AG04450 (cell line): ENCODE measurements around the gene HCFC1. TPM values are rescaled to one million over a fixed set of nuclear protein-coding genes. Genes with fewer than 3 reads are reported as not detected.

Source experiments
- CTCF ChIA-PET: fragments of 300-600, 350-600 bp; formaldehyde crosslinking; extraction: SDS; loops from one replicate; lab custom pipeline; 2022; ENCODE audit warnings: antibody characterized with exemption, inconsistent platforms; lab: Charles Lee
- POLR2A ChIA-PET: fragments of 350-600 bp; formaldehyde crosslinking; extraction: SDS; loops from one replicate; lab custom pipeline; 2021; ENCODE audit warnings: antibody characterized with exemption, inconsistent platforms; lab: Yijun Ruan, JAX
- DNase-seq: peaks from one replicate; pipeline ENCODE4 v3.0.0-alpha.2; 2011; ENCODE audit warnings: low read depth, low spot score
- H3K27ac ChIP-seq: one replicate; pipeline ENCODE4 v1.5.1; 2012; ENCODE audit warnings: low read depth, low read length, control low read depth
- H3K27me3 ChIP-seq: one replicate; pipeline ENCODE4 v1.6.0; 2012; ENCODE audit warnings: low read length; ENCODE audit not compliant: control insufficient read depth, insufficient read depth
- H3K4me3 ChIP-seq: 2 replicates; pipeline ENCODE4 v1.5.1; 2011; ENCODE audit warnings: mild to moderate bottlenecking, low read depth, low read length, control low read depth
- H3K9me3 ChIP-seq: 2 replicates; pipeline ENCODE4 v1.5.1; 2012; ENCODE audit warnings: low read length; ENCODE audit not compliant: control insufficient read depth, insufficient read depth
- polyA plus RNA-seq: library from polyadenylated mRNA; depleted of rRNA; stranded (reverse); fragments of >200 nt; gene quantifications from 2 replicates; pipeline ENCODE4 v1.2.3, GENCODE V29; 2011
- TF ChIP-seq, protein P1 (sequence below): IDR thresholded peaks from 2 replicates; pipeline ENCODE4 v1.5.1; 2011; ENCODE audit warnings: low read depth, low read length, control low read depth, inconsistent platforms

HCFC1 gene
- polyA plus RNA-seq, 1 experiment = 2.7 TPM

DNA sequence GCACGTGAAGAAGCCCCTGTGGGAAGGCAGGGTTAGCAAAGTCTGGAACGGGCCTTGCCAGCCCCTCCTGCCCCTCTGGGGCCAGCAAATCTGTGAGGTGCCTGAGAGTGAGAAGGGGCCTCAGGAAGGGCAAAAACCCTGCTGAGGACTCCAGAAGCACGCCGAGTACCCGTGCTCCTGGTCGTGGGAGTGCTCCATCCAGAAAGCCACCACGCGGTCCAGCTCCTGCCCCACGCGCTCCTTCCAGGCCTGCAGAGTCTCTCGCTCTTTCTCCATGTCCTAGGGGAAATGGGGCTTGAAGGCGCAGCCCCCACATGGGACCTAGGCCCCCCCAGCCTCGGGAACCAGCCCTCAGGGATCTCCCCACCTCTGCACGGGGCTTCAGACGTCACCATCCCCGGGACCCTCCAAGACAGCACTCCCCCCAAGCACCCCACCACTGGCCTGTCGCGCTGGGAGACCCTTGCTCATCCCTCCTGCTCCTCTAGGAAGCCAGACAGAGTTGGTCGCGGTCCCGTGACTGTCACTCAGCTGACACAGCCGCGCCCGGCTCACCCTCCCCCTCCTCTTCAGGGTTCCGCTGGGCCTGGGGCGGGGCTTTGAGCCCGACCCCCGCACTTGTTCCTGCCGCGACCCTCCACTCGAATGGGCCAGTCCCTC, 27.3 kb downstream of the HCFC1 start, which contains the start of gene RENBP:
TSS of gene RENBP (minus strand) at position 504 of the 660 bp plus-strand sequence. CDS start at position 471, 33 bp downstream.
- Histone ChIP-seq H3K9me3 (no peaks in the 10 kb centered on the region), H3K27me3 (no peaks in the 10 kb centered on the region), H3K27ac (no peak within 1 kb of the TSS), H3K4me3 (no peak within 1 kb of the TSS)
- TF ChIP-seq, protein P1, sequence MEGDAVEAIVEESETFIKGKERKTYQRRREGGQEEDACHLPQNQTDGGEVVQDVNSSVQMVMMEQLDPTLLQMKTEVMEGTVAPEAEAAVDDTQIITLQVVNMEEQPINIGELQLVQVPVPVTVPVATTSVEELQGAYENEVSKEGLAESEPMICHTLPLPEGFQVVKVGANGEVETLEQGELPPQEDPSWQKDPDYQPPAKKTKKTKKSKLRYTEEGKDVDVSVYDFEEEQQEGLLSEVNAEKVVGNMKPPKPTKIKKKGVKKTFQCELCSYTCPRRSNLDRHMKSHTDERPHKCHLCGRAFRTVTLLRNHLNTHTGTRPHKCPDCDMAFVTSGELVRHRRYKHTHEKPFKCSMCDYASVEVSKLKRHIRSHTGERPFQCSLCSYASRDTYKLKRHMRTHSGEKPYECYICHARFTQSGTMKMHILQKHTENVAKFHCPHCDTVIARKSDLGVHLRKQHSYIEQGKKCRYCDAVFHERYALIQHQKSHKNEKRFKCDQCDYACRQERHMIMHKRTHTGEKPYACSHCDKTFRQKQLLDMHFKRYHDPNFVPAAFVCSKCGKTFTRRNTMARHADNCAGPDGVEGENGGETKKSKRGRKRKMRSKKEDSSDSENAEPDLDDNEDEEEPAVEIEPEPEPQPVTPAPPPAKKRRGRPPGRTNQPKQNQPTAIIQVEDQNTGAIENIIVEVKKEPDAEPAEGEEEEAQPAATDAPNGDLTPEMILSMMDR = no peak
- DNase-seq = no peak
- ChIA-PET CTCF (interaction anchor here (1.3 kb wide), 1 partner anchor 17 kb away, joined by 3 read pairs; no protein-coding TSS in a partner anchor), POLR2A (no interaction called here)

DNA sequence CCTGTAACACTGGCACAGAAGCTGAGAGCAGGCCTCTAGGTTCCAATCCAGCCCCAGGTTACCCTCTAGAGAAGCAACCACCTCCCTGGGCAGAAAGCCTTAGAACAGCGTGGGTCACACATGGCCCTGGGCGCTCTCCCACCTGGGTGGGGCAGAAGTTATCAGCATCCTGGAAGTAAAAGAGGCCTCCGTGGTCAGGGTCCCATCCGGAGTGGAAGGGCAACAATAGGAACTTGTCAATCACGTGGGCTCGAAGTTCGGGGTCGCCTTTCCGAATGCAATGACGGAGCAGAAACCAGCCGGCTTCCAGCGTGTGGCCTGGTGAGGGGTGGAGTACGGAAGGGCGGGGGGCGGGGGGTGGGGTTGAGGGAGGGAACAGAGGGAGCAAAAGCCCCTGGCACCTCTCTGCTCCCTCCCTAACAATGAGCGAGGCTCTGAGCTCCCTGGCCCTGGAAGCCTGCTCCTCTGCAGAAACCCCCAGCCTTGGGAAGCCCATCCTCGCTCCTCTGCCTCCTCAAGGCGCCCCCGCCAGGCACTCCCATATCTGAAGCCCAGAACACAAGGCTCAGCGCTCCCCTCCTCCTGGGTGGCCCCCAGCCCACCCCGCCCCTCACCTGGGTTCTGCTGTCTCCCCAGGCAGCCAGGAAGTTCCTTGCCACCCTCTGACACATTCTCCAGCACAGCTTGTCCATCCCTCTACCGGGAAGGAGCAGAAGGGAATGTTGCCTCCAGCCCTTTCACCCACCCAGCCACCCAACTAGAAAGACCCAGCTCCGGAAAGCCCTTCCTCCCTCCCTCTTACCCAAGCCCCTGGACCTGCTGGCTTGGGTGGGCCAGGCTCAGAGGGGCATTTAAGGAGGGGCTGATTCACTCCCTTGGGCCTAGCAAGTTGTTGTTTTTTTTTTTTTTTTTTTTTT, 30.0 kb downstream of the HCFC1 start:
- no peak overlapping the region for H3K27ac ChIP-seq
- no peak for DNase-seq
- H3K4me3 ChIP-seq = no peak overlapping the region
- TF ChIP-seq, protein P1 = no peak
- H3K9me3 ChIP-seq = no peaks in the 10 kb centered on the region
- ChIA-PET POLR2A (no interaction called here), CTCF (interaction anchor here (0.7 to 0.8 kb wide), 2 partner anchors 18 to 480 kb away, joined by 3 to 4 read pairs; no protein-coding TSS in a partner anchor)
- no peaks in the 10 kb centered on the region for H3K27me3 ChIP-seq

DNA sequence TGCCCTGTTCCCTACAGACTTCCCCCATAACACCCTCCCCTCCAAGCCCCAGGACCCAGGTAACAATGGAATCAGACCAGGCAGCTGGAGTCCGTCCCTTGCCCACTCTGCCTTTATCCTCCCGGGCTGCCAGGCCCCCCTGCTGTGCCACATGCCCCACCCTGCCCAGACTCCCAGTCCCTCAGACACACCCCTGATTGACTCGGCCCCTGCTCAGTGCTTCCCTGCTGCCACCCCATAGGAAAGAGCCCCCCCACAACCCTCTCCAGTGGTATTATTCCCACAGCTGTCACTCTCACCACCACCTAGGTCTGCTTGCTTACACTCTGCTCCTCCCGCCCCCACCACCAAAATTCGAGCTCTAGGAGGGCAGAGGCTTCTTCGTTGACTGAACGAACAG, 32.0 kb downstream of the HCFC1 start:
- no peaks in the 10 kb centered on the region for H3K27me3 ChIP-seq
- TF ChIP-seq, protein P1 = no peak
- ChIA-PET POLR2A (no interaction called here), CTCF (interaction anchor here (0.6 to 1.6 kb wide), 2 partner anchors 9 to 470 kb away, joined by 3 to 4 read pairs; no protein-coding TSS in a partner anchor)
- DNase-seq = no peak
- H3K9me3 ChIP-seq = no peaks in the 10 kb centered on the region
- H3K4me3 ChIP-seq = no peak overlapping the region
- H3K27ac ChIP-seq = no peak overlapping the region

DNA sequence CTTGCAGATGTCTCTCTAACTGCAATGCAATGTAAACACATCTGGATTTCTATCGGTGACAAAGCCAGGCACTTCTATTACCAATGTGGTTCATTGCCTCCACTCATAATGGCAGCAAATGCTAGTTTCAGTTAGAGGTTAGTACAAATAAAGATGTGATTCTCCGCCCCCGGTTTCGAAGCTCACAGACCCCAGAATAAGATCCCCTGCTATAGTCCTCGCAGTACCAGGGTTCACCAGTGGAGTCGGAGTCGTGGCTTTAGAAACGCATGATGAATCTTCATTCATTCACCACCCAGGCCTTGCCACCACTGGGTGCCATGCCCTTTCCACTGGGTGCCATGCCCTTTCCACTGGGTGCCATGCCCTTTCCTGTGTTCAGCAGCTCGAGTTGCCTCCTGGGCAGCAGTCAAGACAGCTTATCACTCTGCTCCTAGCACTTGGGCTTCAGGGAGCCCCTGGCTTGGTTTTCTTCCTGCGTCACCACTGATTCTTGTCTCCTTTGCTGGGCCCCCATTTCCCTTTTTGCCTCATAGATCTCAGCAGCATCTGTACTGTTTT, 33.3 kb downstream of the HCFC1 start:
- no peak overlapping the region for H3K4me3 ChIP-seq
- CTCF ChIA-PET = interaction anchor here (1.4 to 1.6 kb wide), 2 partner anchors 9 to 10 kb away, joined by 3 to 14 read pairs; no protein-coding TSS in a partner anchor
- H3K27me3 ChIP-seq = no peaks in the 10 kb centered on the region
- no peaks in the 10 kb centered on the region for H3K9me3 ChIP-seq
- no peak for DNase-seq
- TF ChIP-seq, protein P1 = no peak
- H3K27ac ChIP-seq = no peak overlapping the region
- POLR2A ChIA-PET = no interaction called here
